Loucy (cell line): Measurements from ENCODE around the gene EN2.

ENCODE experiments used
- EZH2phosphoT487 ChIP-seq: fragments of 200-600 bp; IDR thresholded peaks from 2 replicates; pipeline ENCODE4 v1.6.1; 2018; ENCODE audit warnings: antibody characterized with exemption, mild to moderate bottlenecking, moderate library complexity, borderline replicate concordance
- TF ChIP-seq, protein P1 (sequence below): fragments of 200-600 bp; sonication (generic); conservative IDR thresholded peaks from 2 replicates; pipeline ENCODE4 v1.5.1; 2014; ENCODE audit warnings: mild to moderate bottlenecking, antibody characterized with exemption, low read length

DNA sequence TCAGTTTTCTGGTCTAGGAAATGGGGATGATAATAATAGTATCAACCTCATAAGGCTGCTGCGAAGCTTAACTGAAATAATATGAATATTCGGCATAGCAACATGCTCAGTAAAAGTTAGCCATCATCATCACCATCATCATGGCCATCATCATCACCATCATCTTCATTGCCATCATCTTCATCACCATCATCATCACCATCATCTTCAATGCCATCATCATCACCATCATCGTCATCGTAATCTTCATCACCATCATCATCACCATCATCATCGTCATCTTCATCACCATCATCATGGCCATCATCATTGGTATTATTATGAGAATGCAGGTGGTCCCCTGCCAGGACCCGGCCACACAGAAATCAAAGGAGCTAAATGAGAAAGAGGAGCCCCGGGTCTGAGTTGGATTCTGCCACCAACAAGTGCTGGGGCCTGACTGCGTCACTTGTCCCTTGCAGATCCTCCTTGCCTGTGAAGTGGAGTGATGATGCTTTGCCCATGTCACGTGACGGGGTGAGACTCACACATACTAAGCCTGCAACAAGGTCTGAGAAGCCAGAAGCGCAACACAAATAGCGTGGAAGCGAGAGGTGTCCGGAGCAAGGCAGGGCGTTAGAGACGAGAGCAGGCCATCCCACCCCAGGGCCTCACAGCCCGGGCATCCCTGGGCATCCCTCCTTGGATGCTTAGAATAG is 46.1 kb upstream of the EN2 start:
- TF ChIP-seq, protein P1, sequence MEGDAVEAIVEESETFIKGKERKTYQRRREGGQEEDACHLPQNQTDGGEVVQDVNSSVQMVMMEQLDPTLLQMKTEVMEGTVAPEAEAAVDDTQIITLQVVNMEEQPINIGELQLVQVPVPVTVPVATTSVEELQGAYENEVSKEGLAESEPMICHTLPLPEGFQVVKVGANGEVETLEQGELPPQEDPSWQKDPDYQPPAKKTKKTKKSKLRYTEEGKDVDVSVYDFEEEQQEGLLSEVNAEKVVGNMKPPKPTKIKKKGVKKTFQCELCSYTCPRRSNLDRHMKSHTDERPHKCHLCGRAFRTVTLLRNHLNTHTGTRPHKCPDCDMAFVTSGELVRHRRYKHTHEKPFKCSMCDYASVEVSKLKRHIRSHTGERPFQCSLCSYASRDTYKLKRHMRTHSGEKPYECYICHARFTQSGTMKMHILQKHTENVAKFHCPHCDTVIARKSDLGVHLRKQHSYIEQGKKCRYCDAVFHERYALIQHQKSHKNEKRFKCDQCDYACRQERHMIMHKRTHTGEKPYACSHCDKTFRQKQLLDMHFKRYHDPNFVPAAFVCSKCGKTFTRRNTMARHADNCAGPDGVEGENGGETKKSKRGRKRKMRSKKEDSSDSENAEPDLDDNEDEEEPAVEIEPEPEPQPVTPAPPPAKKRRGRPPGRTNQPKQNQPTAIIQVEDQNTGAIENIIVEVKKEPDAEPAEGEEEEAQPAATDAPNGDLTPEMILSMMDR, result no peak
- TF ChIP-seq EZH2phosphoT487, result no peak
